ENCODE data around the gene FRMD3.

FRMD3 gene

GRCh38 chr9:83247732-83248131 is 290.5 kb downstream of the FRMD3 start:
- no peak for TF ChIP-seq CTCF (IDR thresholded peaks at IDR 0.05; ENCODE audit: low read depth, low read length)
- no peak overlapping the region for H3K4me3 ChIP-seq (ENCODE audit: low read depth, low read length)

GRCh38 chr9:83245979-83246659 is 292.1 kb downstream of the FRMD3 start:
- no peak for TF ChIP-seq CTCF (IDR thresholded peaks at IDR 0.05; ENCODE audit: low read depth, low read length)
- no peak overlapping the region for H3K4me3 ChIP-seq (ENCODE audit: low read depth, low read length)

DNA sequence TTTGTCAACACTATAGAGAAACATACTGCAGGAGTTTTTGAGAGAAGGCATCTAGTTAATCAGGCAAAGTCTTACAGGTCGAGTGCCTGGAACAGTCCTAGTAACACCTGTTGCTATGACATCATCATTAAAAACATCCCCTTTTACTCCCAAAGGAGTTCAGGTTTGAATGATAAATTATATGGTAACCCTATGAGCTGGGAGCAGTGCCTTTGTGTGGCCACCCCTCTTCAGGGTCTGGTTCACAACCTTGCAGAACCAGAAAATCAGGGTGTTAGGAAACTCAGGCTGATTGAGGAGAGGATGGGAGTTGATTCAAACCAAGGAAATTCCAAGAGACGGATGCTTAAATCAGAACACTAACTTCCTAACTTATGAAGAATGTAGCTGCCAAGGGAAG is 296.1 kb downstream of the FRMD3 start:
- no peak for TF ChIP-seq CTCF (IDR thresholded peaks at IDR 0.05; ENCODE audit: low read depth, low read length)

GRCh38 chr9:83240671-83241070 is 297.5 kb downstream of the FRMD3 start:
- no peak for TF ChIP-seq CTCF (IDR thresholded peaks at IDR 0.05; ENCODE audit: low read depth, low read length)
- H3K4me3 ChIP-seq (ENCODE audit: low read depth, low read length), result no peak overlapping the region

More for the DNA sequence above, 296.1 kb downstream of the FRMD3 start:
- H3K4me3 ChIP-seq (ENCODE audit: low read depth, low read length), result no peak overlapping the region

GRCh38 chr9:83239747-83240146 is 298.5 kb downstream of the FRMD3 start:
- H3K4me3 ChIP-seq (ENCODE audit: low read depth, low read length), result no peak overlapping the region
- no peak for TF ChIP-seq CTCF (IDR thresholded peaks at IDR 0.05; ENCODE audit: low read depth, low read length)

DNA sequence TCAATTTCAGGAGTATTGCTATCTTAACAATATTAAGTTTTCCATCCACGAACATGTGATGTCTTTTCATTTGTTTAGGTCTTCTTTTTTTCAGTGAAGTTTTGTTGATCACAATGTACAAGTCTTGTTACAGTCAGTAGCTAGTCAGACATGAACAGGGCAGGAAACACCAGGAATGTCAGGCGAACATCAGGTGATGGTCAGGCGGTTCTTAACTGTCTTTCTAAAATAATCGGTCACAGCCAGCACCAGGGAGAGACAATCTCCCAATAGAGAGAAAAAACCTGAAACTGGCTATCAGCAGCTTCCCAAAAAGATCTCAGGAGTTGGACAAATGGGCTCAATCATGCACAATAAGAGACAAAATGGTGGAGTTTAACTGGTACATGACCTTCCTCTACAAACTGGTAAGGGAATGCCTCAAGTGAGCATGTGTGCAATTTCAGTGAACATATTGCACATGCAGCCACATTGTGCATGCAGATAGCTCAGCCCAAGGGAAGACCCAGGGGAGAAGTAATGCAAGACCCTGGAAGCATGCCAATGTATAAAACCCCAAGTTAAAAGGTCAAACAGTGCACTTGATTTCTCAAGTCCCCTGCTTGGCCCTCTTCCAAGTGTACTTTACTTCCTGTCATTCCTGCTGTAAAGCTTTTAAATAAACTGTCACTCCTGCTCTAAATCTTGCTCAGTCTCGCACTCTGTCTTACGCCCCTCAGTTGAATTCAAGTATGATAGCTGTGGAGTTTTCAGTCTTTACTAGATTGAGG is 299.1 kb downstream of the FRMD3 start:
- no peak overlapping the region for H3K4me3 ChIP-seq (ENCODE audit: low read depth, low read length)

More for the DNA sequence above, 299.1 kb downstream of the FRMD3 start:
- TF ChIP-seq CTCF (IDR thresholded peaks at IDR 0.05; ENCODE audit: low read depth, low read length), result no peak

Measured in WI38 (cell line).